Fibroblast of skin of back (primary cell): ENCODE results near the gene TNRC6C. TPM values are rescaled to one million over a fixed set of nuclear protein-coding genes. Genes with fewer than 3 reads are reported as not detected.

Source experiments
- DNase-seq: peaks from one replicate; pipeline ENCODE4 v3.0.0-alpha.2; 2013
- polyA plus RNA-seq, 2 experiments: library from polyadenylated mRNA; unstranded; fragments of 120-200 nt; gene quantifications; one replicate each; pipeline ENCODE4 v1.2.1, GENCODE V29; 2013; ENCODE audit not compliant: insufficient read length in 2 of 2

TNRC6C gene
- polyA plus RNA-seq (2013, experiment 1 of 2; ENCODE audit: insufficient read length) = 3.5 TPM
- 3.8 TPM for polyA plus RNA-seq (2013, experiment 2 of 2; ENCODE audit: insufficient read length)

DNA sequence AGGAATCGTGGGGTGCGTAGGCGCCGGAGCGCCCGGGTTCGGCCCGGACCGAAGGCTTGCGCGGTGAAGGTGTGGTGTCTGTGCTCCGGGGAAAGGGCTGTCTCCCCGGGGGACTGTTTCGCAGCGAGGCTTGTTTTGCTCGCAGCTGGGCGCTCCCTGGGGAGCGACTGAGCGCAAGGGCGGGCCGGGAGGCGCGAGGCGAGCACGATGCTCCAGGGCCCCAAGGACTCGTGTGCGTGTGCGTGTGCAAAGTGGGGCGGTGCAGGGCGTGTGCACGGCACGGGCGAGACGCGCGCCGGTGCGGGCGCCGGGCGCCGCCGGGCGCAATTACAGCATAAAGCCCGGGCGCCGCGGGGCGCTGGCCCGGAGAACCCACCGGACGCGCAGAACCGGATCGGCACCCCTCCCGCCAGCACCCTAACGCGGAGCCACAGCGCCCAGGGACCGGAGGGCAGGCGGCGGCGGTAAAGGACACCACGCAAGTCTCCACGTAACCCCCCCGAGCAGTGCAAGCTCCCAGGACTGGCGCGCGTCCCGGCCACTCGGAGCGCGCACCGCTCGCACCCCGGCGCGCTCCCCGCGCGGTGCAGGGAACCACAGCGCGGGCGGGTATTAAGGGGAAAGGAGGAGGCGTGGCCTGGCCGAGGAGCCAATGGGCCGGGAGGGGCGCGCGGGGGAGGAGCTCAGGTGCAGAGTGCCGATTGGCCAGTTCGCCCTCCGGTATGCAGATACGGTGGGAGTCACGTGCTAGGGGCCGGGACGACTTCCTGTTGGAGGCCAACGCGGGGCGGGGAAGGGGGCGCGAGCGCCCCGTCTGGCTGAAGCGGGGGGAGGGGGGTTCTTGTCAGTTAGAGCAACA is at the start of gene TNRC6C:
Gene TNRC6C, plus strand, starts transcription at position 847 of the 859 bp plus-strand sequence. CDS start 45,504 bp downstream, outside the sequence.
- DNase-seq = peak; percentile 98

DNA sequence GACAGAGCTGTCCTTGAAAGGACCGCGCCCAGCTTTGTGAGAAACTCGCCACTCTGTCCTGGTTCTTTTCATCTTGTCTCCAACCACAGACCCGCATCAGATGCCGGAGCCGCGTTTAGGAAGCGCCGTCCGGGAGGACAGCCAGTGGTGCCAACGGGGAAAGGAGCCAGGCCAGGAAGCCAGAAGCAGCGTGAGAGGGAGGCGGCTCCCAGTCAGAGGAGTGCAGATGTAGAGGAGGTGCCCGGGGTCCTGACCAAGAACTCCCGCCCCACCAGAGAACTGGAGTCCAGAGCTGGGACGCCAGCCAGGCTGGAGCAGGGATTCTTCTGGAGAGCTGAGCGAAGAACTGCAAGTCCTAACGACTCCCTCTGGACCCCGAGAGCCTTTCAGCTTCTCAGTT is 49.3 kb upstream of the TNRC6C start:
- DNase-seq = no peak

- DNase-seq = no peak
These were observed 48.7 kb upstream of the TNRC6C start for GRCh38 chr17:77909816-77910215.

DNA sequence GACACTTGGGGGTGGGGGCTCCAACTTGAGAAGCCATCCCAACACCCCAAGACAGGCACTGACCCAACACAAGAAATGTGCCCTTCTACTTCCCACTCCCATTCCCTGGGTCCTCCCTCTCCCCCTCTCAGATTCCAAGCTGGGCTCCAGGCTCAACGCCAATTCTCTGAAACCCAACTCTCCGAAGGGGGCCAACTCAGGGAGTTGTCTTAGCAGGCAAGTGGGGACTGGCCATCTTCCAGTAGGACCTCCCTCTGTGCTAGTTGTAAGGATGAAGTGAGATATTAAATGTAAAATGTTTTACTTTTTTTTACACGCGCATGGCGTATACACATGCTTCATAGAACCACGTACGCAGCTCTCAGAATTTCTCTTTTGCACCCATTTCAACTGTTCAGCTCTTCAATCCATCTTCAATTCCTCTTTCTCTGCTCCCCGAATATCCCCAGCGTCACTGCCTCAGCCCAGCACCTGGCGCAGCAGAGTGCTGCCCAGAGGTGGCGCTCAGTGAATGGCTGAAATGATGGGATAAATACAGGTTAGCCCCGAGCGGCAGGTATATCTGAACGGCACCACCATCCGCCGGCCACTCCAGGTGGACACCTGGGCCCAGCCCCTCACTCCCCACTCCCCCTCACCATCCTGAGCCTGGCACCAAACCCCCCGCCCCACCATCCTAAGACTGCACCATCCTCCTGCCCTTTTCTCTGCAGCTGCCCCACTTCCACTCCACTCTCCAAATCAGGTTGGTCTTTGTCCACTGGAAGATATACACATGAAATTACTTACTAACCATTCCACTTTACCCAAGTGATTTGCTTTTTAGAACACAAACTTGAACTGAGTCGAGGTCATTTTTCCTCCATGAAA is 43.9 kb upstream of the TNRC6C start:
- peak; percentile 27 for DNase-seq

GRCh38 chr17:77915594-77916021 is 42.9 kb upstream of the TNRC6C start:
- DNase-seq = no peak

GRCh38 chr17:77916264-77916663 is 42.2 kb upstream of the TNRC6C start:
- no peak for DNase-seq

DNA sequence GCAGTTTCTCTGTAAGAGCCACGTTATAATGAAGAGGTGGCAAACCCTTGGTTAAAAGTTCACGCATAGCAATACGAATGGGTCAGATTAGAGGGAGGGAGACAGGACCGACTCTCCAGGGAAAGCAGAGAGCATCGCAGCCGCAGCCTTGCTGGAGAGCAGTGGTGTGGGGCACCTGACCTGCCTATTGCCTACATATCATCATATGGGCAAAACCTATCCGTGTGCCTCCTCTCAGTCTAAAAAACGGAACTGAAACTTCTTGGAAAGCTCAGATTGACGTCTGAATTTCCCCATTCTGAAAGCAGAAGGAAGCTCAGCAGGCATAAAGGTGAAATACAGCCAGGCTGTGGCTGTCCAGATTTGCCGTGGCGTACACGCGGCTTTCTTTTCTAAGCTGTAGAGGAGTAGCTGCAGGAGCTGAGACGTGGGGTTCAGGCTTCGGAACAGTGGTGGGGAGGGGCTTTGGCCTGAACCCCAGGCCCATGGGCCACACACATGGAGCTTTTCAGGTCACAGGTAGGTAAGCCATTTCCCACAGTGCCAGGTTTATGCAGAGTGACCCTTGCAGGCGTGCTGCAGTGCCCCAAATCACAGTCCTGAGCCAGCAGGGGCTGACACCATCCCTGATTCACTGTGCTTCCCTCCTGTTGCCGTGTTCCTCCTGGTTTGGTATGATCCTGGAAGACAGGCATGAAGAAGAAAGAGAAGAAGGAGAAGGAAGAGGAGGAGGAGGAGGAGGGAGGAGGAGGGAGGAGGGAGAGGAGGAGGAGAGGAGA is 41.6 kb upstream of the TNRC6C start:
- no peak for DNase-seq

DNA sequence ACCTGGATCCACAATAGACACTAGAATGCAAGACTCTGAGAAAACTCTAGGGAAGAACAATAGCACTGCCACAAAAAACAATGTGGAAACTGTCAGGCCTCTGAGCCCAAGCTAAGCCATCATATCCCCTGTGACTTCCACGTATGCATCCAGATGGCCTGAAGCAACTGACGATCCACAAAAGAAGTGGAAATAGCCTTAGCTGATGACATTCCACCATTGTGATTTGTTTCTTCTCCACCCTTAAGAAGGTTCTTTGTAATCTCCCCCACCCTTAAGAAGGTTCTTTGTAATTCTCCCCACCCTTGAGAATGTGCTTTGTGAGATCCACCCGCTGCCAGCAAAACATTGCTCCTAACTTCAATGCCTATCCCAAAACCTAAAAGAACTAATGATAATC is 39.2 kb upstream of the TNRC6C start:
- DNase-seq = no peak

DNA sequence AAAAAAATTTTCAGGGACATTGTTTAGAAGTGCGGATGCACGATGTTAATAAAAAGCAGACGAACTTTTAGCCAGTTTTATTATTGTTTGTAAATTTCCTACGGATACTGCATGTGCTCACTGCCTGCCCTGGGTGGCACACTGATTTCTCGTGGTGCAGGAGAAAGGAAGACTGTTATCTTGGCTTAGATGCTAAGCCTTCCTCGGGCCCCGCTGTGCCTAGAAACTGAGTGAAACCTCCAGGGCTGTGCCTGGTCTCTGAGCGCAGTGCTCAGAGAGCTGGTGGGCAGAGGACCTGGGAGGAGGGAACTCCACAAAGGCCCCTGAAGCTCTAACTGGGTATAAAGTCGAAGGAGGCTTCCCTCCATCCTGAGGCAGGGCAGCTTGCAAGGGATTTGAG is 35.4 kb upstream of the TNRC6C start:
- DNase-seq = no peak

DNA sequence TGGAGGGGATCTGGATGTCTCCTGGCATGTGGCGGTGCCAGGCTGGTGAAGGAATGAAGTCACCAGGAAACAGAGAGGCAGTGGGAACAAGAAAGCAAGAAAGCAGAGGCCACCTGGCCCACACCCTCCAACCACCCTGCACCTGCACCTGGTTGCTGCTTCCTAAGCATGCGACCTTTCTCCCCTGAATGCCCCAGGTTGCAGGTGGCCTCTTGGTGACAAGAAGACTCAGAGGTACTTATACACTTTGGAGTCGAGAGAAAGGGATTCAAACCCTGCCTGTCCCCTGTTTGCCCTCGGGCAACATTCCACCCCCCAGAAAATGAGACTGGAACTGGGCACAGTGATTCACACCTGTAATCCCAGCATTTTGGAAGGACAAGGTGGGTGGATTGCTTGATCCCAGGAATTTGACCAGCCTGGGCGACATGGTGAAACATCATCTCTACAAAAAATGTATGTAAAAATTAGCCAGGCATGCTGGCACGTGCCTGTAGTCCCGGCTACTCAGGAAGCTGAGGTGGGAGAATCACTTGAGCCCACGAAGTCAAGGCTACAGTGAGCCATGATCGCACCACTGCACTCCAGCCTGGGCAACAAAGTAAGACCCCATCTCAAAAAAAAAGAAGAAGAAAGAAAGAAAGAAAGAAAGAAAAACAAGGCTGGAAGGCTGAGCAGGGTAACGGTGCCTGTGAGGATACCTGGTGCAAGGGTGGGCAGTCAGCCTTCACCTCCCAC is 34.6 kb upstream of the TNRC6C start:
- no peak for DNase-seq

DNA sequence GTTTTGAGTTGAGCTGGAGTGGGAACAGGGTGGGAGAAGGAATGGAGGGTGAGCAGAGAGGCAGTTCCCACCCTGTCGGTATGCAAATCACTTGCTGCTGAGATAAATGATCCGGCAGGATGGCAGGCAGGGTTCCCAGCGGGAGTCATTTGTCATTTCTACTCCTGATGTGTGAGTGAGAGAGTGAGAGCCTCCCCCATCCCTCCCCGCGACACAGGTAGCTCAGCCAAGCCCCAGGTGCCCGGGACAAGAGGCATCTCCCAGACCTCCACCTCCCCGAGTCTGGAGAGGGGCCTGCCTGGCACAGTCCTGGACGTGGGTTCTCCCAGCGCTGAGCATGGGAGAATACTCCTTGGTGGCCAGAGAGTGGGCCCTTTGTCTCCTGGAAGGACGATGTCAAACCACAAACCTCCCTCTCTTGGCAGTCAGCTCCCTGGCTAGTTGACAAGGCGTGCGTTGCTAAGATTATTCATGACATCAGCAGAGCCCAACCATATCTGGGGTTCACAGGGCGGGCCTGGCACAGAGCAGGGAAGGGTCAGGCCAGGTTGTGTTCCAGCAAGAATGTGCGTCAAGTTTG is 33.7 kb upstream of the TNRC6C start:
- no peak for DNase-seq

DNA sequence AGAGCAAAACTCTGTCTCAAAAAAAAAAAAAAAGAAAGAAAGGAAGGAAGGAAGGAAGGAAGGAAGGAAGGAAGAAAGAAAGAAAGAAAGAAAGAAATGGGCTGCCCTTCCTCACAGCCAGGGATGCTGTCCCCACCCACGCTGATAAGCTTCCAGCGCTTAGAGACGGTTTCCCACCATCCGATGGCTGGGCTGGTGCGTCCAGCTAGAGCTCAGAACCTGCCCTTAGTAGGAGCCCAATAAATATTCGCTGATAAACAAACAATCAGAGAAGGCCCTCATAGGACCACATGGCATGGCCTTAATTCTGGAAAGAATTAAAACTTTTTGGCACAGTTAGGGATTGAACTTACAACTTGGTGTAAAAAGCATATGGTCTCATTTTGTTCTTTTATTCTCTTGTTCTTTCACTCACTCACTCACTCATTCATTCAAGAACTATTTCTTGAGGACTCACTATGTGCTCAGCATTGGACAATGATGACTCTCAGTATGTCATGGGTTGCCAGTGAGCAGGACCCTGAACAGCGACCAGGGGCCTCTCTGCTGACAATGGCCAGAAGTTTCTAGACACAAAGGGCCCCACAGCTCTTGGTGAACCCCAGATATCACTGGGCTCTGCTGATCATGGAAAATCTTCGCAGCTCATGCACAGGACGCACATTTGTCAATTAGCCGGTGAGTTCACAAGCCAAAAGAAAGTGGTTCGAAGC is 32.5 kb upstream of the TNRC6C start:
- DNase-seq = no peak

DNA sequence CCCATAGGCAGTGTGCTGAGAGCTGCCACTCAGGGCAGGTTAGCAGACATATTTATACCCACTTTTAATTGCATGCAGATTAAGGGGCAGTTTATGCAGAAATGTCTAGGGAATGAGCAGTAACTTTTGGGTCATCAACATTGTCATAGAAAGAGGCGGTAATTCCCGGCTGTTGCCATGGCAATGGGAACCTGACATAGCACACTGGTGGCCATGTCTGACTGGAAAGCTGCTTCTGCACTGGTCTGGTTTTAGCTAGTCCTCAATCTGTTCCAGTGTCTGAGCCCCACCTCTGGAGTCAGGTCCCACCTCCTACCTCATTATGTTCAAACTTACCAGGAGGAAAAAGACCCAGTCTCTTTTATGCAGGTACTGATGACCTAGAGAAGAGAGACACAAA is 31.5 kb upstream of the TNRC6C start:
- no peak for DNase-seq

GRCh38 chr17:77927777-77928518 is 30.6 kb upstream of the TNRC6C start:
- no peak for DNase-seq

DNA sequence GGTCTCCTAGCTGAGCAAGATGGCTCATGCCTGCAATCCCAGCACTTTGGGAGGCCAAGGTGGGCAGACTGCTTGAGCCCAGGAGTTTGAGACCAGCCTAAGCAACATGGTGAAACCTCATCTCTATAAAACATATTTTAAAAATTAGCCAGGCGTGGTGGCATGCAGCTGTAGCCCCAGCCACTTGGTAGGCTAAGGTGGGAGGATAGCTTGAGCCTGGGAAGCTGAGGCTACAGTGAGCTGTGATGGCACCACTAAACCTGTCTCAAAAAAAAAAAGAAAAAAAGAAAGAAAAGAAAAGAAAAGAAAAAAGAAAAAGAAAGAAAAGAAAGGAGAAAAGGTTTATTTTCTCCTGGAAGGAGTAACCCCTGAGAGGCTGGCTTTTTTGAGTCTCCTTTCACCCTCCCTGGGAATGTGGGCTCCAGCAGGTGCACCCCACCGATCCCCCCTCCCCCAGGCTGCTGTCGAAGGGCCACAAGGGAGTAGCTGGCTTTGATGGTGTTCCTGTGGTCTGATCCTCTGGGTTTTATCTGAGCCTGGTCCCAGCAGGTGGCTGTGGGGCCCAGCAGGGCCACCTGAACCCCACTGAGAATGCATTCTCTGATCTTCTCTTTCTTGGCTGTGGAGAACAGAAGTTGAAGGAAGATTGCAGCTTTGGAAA is 29.9 kb upstream of the TNRC6C start:
- DNase-seq = no peak

- no peak for DNase-seq
These were observed 29.3 kb upstream of the TNRC6C start for GRCh38 chr17:77929180-77929564.

DNA sequence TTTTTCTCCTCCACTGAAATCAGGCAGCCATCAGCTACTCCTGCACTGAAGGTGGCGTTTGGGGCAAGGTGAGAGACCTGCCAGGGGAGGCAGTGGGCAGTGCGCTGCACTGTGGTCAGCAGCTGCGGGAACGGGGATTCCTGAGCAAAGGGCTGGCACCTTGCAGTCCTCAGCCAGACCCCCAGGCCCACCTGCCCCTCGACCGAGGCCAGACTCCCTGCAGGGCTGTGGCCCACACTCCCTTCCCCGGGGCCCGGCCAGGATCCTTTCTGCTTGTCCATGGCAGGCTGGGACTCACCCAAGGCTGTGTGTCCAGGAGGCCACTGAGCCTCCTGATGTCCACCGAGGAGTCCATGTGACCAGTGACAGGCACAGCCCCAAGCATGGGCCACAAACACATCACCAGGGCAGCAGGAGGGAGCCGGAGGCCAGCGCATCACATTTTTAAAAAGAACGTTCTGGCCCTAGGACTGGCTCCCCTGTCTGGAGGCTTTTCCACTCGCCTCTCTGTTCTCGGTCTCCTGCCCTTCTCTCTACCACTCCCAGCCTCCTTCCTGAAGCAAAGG is 28.5 kb upstream of the TNRC6C start:
- DNase-seq = no peak

- no peak for DNase-seq
These were observed 27.4 kb upstream of the TNRC6C start for GRCh38 chr17:77930780-77931768.
